Measurements from ENCODE around the gene PCSK4.

Gene PCSK4

GRCh38 chr19:1510442-1510806 is 20.3 kb upstream of the PCSK4 start:
- ChIA-PET CTCF (interaction anchor here (0.6 kb wide), 1 partner anchor 223 kb away, joined by 5 read pairs; no protein-coding TSS in a partner anchor), POLR2A (ENCODE audit: low non-redundant PET) (no interaction called here)
- TF ChIP-seq CTCF (conservative IDR thresholded peaks at IDR 0.05; ENCODE audit: low read depth): no peak
- peak overlapping the region; percentile 90 for H3K27ac ChIP-seq
- DNase-seq (ENCODE audit: low spot score): no peak

GRCh38 chr19:1509602-1510441 is 19.7 kb upstream of the PCSK4 start:
- no peak for DNase-seq (ENCODE audit: low spot score)
- TF ChIP-seq CTCF (conservative IDR thresholded peaks at IDR 0.05; ENCODE audit: low read depth): no peak
- POLR2A ChIA-PET (ENCODE audit: low non-redundant PET): no interaction called here
- CTCF ChIA-PET: no interaction called here
- peak overlapping the region; percentile 90 for H3K27ac ChIP-seq

GRCh38 chr19:1508507-1508856 is 18.3 kb upstream of the PCSK4 start:
- POLR2A ChIA-PET (ENCODE audit: low non-redundant PET): interaction anchor here (0.5 kb wide), 1 partner anchor 45 kb away, joined by 3 read pairs; no protein-coding TSS in a partner anchor

GRCh38 chr19:1507763-1508506 is 17.8 kb upstream of the PCSK4 start:
- H3K27ac ChIP-seq: peak overlapping the region; percentile 90
- DNase-seq (ENCODE audit: low spot score): peak; percentile 100
- ChIA-PET POLR2A (ENCODE audit: low non-redundant PET) (interaction anchor here (0.5 kb wide), 1 partner anchor 45 kb away, joined by 3 read pairs; no protein-coding TSS in a partner anchor), CTCF (no interaction called here)
- no peak for TF ChIP-seq CTCF (conservative IDR thresholded peaks at IDR 0.05; ENCODE audit: low read depth)

More at GRCh38 chr19:1508507-1508856, 18.3 kb upstream of the PCSK4 start:
- DNase-seq (ENCODE audit: low spot score): no peak
- peak overlapping the region; percentile 90 for H3K27ac ChIP-seq
- no peak for TF ChIP-seq CTCF (conservative IDR thresholded peaks at IDR 0.05; ENCODE audit: low read depth)
- CTCF ChIA-PET: no interaction called here

DNA sequence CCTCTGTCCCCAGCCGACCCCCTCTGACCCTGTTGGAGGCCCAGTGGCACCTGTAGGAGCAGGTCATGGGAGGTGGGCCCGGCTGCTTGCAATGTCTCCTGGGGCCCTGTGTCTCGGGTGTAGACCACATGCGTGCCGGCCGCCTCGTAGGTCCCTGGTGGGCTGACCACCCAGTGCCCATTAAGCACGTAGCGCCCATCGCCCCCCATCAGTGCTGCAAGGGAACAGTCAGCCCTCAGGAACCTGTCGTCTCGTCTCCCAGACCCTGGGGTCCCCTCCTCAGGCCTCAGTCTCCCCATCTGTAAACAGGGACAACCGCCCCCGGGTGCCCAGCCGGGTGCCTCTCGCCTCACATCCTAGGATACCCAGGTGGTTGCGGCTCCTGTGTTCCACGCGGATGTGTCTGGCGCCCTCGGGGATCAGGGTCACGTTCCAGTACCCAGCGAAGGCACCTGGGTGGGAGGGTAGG is 17.1 kb upstream of the PCSK4 start:
- CTCF ChIA-PET: no interaction called here
- TF ChIP-seq CTCF (conservative IDR thresholded peaks at IDR 0.05; ENCODE audit: low read depth): no peak
- H3K27ac ChIP-seq: peak overlapping the region; percentile 90
- no peak for DNase-seq (ENCODE audit: low spot score)
- POLR2A ChIA-PET (ENCODE audit: low non-redundant PET): no interaction called here
